COR-L47 (cell line): ENCODE measurements around the gene IRAK2.

Experiments
- DNase-seq: peaks from one replicate; lab custom pipeline; 2025; lab: John Stamatoyannopoulos, UW

Gene IRAK2

GRCh38 chr3:10285272-10286132 is 120.8 kb downstream of the IRAK2 start:
- DNase-seq: no peak

GRCh38 chr3:10286133-10286524 is 121.4 kb downstream of the IRAK2 start:
- no peak for DNase-seq

GRCh38 chr3:10286596-10287295 is 122.0 kb downstream of the IRAK2 start:
- DNase-seq: no peak

GRCh38 chr3:10287936-10288574 is 123.3 kb downstream of the IRAK2 start:
- no peak for DNase-seq

DNA sequence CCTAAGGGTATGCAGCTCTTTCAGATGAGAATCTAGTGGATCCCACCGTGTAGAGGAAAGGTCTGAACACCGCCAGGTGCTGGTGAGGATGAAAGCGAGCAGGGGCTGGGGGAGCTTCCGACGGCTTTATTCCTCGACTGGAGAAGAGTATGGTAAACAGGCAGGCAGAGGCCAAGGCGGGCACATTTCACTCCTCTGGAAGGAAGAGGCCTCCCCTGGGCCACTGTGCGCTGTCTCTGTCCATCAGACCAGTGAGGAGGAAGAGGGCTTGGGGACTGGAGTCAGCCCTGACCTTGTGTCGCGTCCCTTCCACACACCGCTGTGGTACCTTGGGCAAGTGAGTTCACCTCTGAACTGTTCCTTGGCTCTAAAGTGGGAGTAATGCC is 123.8 kb downstream of the IRAK2 start:
- DNase-seq: no peak

DNA sequence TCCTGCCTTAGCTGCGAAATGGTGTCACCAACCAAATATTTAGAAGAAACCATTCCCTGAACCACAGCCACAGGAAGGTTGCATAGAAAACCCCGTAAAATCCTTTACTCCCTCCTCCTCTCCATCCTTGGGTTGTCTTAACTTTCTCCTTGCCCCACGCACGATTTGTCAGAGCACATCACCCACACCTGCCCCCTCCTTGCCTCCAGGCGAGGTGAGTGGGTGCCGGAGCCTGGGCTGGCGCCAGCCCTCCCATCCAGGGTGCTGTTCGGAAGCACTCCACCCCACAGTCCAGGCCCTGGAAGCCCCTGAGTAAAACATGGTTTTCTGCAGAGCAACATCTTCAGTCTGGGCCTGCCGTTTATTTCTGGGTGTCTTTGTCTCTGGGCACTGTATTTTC is 124.4 kb downstream of the IRAK2 start:
- no peak for DNase-seq

DNA sequence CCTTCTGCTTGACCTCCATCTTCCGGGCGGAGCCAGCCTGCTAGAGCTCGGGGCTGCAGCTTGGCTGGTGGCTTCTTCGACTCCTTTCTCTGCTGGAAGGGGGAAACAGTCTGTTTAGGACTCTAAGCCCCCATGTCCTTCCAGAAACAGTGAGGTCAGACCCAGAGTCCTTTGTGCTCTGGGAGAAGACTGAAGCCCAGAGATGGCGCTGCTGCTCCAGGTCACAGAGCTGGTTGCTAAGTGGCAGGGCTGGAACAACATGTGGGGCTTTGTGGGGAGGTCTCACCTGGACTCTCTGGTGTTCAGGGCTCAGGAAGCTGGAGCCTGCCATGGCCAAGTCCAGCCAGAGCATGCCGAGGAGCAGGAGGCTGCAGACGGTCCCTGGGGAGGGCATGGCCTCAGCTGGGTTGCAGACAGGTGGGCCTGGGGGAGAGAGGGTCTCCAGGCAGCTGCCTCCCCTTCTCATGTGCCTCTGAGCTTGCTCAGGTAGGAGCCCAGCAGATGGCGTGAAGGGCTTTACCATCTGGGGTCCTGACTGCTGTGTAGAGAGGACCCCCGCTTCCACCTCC is 125.2 kb downstream of the IRAK2 start:
- no peak for DNase-seq

GRCh38 chr3:10290481-10291176 is 125.9 kb downstream of the IRAK2 start:
- no peak for DNase-seq

- no peak for DNase-seq
These were observed 126.9 kb downstream of the IRAK2 start for GRCh38 chr3:10291641-10292040.

GRCh38 chr3:10292505-10293419 is 128.0 kb downstream of the IRAK2 start, which contains the start of gene GHRL:
Gene GHRL, minus strand, starts transcription at chr3:10292947. Its CDS starts 2,767 bp downstream, at chr3:10290180.
- no peak for DNase-seq
